ENCODE measurements around the gene HSPA1A. TPM values are rescaled to one million over a fixed set of nuclear protein-coding genes. Genes with fewer than 3 reads are reported as not detected.

Gene HSPA1A
- total RNA-seq, 8 experiments from 2014 or later, result 29.3 to 514 (median 92.4) TPM

Other genes starting within 250 kb of the HSPA1A start
- under 1 TPM in 6 of 8 experiments, not detected in 2; 0.11 to 0.76 (median 0.41) TPM for gene LTA, start 243.3 kb upstream of the HSPA1A start, total RNA-seq
- gene TNF, start 240.0 kb upstream of the HSPA1A start, total RNA-seq, result 1 to 10 TPM in 1 of 8 experiments, under 1 TPM in 3, not detected in 4; 0.17 to 3.9 (median 0.68) TPM
- 1 to 10 TPM in 2 of 8 experiments, under 1 TPM in 5, not detected in 1; 0.18 to 1.9 (median 0.81) TPM for gene LTB, start 233.1 kb upstream of the HSPA1A start, total RNA-seq
- 1 to 10 TPM in 2 of 8 experiments, under 1 TPM in 5, not detected in 1; 0.21 to 2.6 (median 0.63) TPM for gene LST1, start 229.3 kb upstream of the HSPA1A start, total RNA-seq
- gene NCR3, start 222.5 kb upstream of the HSPA1A start, total RNA-seq, result under 1 TPM in 3 of 8 experiments, not detected in 5; 0.29 to 0.71 (median 0.31) TPM
- 1 to 10 TPM in 5 of 8 experiments, not detected in 3; 1.1 to 3.1 (median 2.0) TPM for gene AIF1, start 200.3 kb upstream of the HSPA1A start, total RNA-seq
- gene PRRC2A, start 194.8 kb upstream of the HSPA1A start, total RNA-seq, result 100 to 1,000 TPM in 4 of 8 experiments, 10 to 100 TPM in 4; 53.2 to 259 (median 92.0) TPM
- 100 to 1,000 TPM; 159 to 322 (median 247) TPM for gene BAG6, start 162.9 kb upstream of the HSPA1A start, total RNA-seq
- gene APOM, start 159.6 kb upstream of the HSPA1A start, total RNA-seq, result 1 to 10 TPM; 2.3 to 6.8 (median 5.3) TPM
- 10 to 100 TPM; 10.8 to 24.6 (median 15.5) TPM for gene C6orf47, start 154.8 kb upstream of the HSPA1A start, total RNA-seq
- gene GPANK1, start 150.5 kb upstream of the HSPA1A start, total RNA-seq, result 10 to 100 TPM; 15.2 to 27.2 (median 22.0) TPM
- 100 to 1,000 TPM; 112 to 225 (median 167) TPM for gene CSNK2B, start 149.5 kb upstream of the HSPA1A start, total RNA-seq
- gene LY6G5B, start 145.6 kb upstream of the HSPA1A start, total RNA-seq, result 10 to 100 TPM in 2 of 8 experiments, 1 to 10 TPM in 6; 3.0 to 20.9 (median 6.3) TPM
- 1 to 10 TPM; 1.3 to 7.1 (median 2.8) TPM for gene LY6G5C, start 134.5 kb upstream of the HSPA1A start, total RNA-seq
- 10 to 100 TPM; 43.8 to 69.0 (median 52.5) TPM for gene ABHD16A, start 112.2 kb upstream of the HSPA1A start, total RNA-seq
- not detected for gene LY6G6F, start 108.7 kb upstream of the HSPA1A start, total RNA-seq
- gene LY6G6D, start 100.2 kb upstream of the HSPA1A start, total RNA-seq, result not detected
- 1 to 10 TPM in 1 of 8 experiments, under 1 TPM in 4, not detected in 3; 0.16 to 1.6 (median 0.41) TPM for gene LY6G6C, start 93.8 kb upstream of the HSPA1A start, total RNA-seq
- 1 to 10 TPM in 2 of 8 experiments, under 1 TPM in 6; 0.18 to 1.8 (median 0.58) TPM for gene MPIG6B, start 92.2 kb upstream of the HSPA1A start, total RNA-seq
- gene DDAH2, start 86.2 kb upstream of the HSPA1A start, total RNA-seq, result 100 to 1,000 TPM in 5 of 8 experiments, 10 to 100 TPM in 3; 15.5 to 168 (median 120) TPM
- gene CLIC1, start 79.0 kb upstream of the HSPA1A start, total RNA-seq, result 100 to 1,000 TPM in 5 of 8 experiments, 10 to 100 TPM in 3; 73.5 to 627 (median 176) TPM
- gene MSH5, start 75.5 kb upstream of the HSPA1A start, total RNA-seq, result 10 to 100 TPM in 5 of 8 experiments, 1 to 10 TPM in 3; 3.8 to 65.3 (median 11.3) TPM
- gene SAPCD1, start 52.9 kb upstream of the HSPA1A start, total RNA-seq, result 1 to 10 TPM in 7 of 8 experiments, under 1 TPM in 1; 0.87 to 8.0 (median 2.7) TPM
- 1 to 10 TPM in 6 of 8 experiments, under 1 TPM in 2; 0.63 to 2.9 (median 1.4) TPM for gene VWA7, start 38.2 kb upstream of the HSPA1A start, total RNA-seq
- 100 to 1,000 TPM in 2 of 8 experiments, 10 to 100 TPM in 6; 26.4 to 135 (median 52.7) TPM for gene VARS1, start 19.8 kb upstream of the HSPA1A start, total RNA-seq
- gene LSM2, start 8.6 kb upstream of the HSPA1A start, total RNA-seq, result 10 to 100 TPM; 34.8 to 79.8 (median 47.1) TPM
- 1 to 10 TPM; 1.0 to 4.3 (median 3.1) TPM for gene HSPA1L, start 260 bp upstream of the HSPA1A start, total RNA-seq
- gene HSPA1B, start 12.2 kb downstream of the HSPA1A start, total RNA-seq, result 100 to 1,000 TPM in 6 of 8 experiments, 10 to 100 TPM in 2; 68.6 to 489 (median 130) TPM
- 100 to 1,000 TPM in 1 of 8 experiments, 10 to 100 TPM in 7; 22.8 to 106 (median 36.2) TPM for gene NEU1, start 47.3 kb downstream of the HSPA1A start, total RNA-seq
- gene SLC44A4, start 63.5 kb downstream of the HSPA1A start, total RNA-seq, result 1 to 10 TPM in 2 of 8 experiments, under 1 TPM in 5, not detected in 1; 0.07 to 1.0 (median 0.41) TPM
- 100 to 1,000 TPM in 1 of 8 experiments, 10 to 100 TPM in 7; 19.9 to 112 (median 60.3) TPM for gene EHMT2, start 82.2 kb downstream of the HSPA1A start, total RNA-seq
- gene ZBTB12, start 86.5 kb downstream of the HSPA1A start, total RNA-seq, result 10 to 100 TPM in 6 of 8 experiments, 1 to 10 TPM in 2; 1.9 to 34.9 (median 15.9) TPM
- gene C2, start 112.2 kb downstream of the HSPA1A start, total RNA-seq, result 10 to 100 TPM in 1 of 8 experiments, 1 to 10 TPM in 6, under 1 TPM in 1; 0.67 to 55.1 (median 1.8) TPM
- gene CFB, start 130.6 kb downstream of the HSPA1A start, total RNA-seq, result 100 to 1,000 TPM in 1 of 8 experiments, 10 to 100 TPM in 3, 1 to 10 TPM in 4; 2.3 to 300 (median 12.7) TPM
- 10 to 100 TPM; 50.3 to 91.1 (median 72.3) TPM for gene NELFE, start 143.4 kb downstream of the HSPA1A start, total RNA-seq
- 10 to 100 TPM; 30.6 to 68.4 (median 52.9) TPM for gene SKIC2, start 143.6 kb downstream of the HSPA1A start, total RNA-seq
- gene DXO, start 156.6 kb downstream of the HSPA1A start, total RNA-seq, result 10 to 100 TPM; 15.3 to 26.9 (median 22.9) TPM
- gene C4A, start 166.5 kb downstream of the HSPA1A start, total RNA-seq, result 100 to 1,000 TPM in 1 of 8 experiments, 10 to 100 TPM in 4, 1 to 10 TPM in 3; 3.1 to 631 (median 17.1) TPM
- gene C4B, start 199.3 kb downstream of the HSPA1A start, total RNA-seq, result 100 to 1,000 TPM in 1 of 8 experiments, 10 to 100 TPM in 4, 1 to 10 TPM in 3; 2.5 to 575 (median 14.2) TPM
- gene CYP21A2, start 222.9 kb downstream of the HSPA1A start, total RNA-seq, result 1 to 10 TPM in 2 of 8 experiments, under 1 TPM in 6; 0.16 to 8.7 (median 0.77) TPM